ENCODE data around the gene ZEB2. TPM values are rescaled to one million over a fixed set of nuclear protein-coding genes. Genes with fewer than 3 reads are reported as not detected.

ZEB2 gene
- total and polyA plus RNA-seq, 8 donors: 10.7 to 161 (median 43.1) TPM

- Histone ChIP-seq H3K9me3 (no peaks in the 10 kb centered on the region), H3K27ac (peak overlapping the region in 2 of 5 donors; percentile 24 to 27), H3K36me3 (no peaks in the 10 kb centered on the region), H3K4me1 (peaks cover 0 to 50% (median 6%) of the 10 kb centered on the region in 4 donors), H3K4me3 (no peak overlapping the region), H3K27me3 (no peaks in the 10 kb centered on the region)
- 21 to 50% (median 34%) methylated on average over 4 of the region's 4 CpGs for WGBS, 5 donors
- intact Hi-C loops (cut with DNase I; ENCODE audit: low total_unique reads): no loop called here
- no peak for TF ChIP-seq EP300 (IDR thresholded peaks at IDR 0.05)
- TF ChIP-seq POLR2AphosphoS5 (IDR thresholded peaks at IDR 0.05): no peak
- TF ChIP-seq POLR2A (IDR thresholded peaks at IDR 0.05): no peak
- TF ChIP-seq CTCF (IDR thresholded peaks at IDR 0.05): no peak
- DNase-seq: no peak
Measured at GRCh38 chr2:144437636-144438035, 82.3 kb downstream of the ZEB2 start.

- no peaks in the 10 kb centered on the region for H3K27me3 ChIP-seq
- WGBS, 5 donors: 77 to 85% (median 82%) methylated on average over 4 of the region's 4 CpGs
- H3K27ac ChIP-seq: no peak overlapping the region
- intact Hi-C loops (cut with DNase I; ENCODE audit: low total_unique reads): no loop called here
- peaks cover 0 to under 1% (median 0%) of the 10 kb centered on the region in 4 donors for H3K36me3 ChIP-seq
- DNase-seq: no peak
- no peak for TF ChIP-seq POLR2A (IDR thresholded peaks at IDR 0.05)
- TF ChIP-seq EP300 (IDR thresholded peaks at IDR 0.05): no peak
- no peak for TF ChIP-seq POLR2AphosphoS5 (IDR thresholded peaks at IDR 0.05)
- no peak for TF ChIP-seq CTCF (IDR thresholded peaks at IDR 0.05)
- peaks cover 0 to 44% (median 6%) of the 10 kb centered on the region in 4 donors for H3K4me1 ChIP-seq
- H3K4me3 ChIP-seq: no peak overlapping the region
- no peaks in the 10 kb centered on the region for H3K9me3 ChIP-seq
Measured at GRCh38 chr2:144434425-144435222, 85.3 kb downstream of the ZEB2 start.

GRCh38 chr2:144432921-144433320 lies 87.0 kb downstream of the ZEB2 start:
- Histone ChIP-seq H3K9me3 (no peaks in the 10 kb centered on the region), H3K36me3 (peaks cover 0 to 9% (median 0%) of the 10 kb centered on the region in 4 donors), H3K27me3 (no peaks in the 10 kb centered on the region), H3K4me1 (peaks cover 0 to 39% (median 4%) of the 10 kb centered on the region in 4 donors), H3K27ac (peak overlapping the region in 1 of 5 donors; percentile 73), H3K4me3 (no peak overlapping the region)
- intact Hi-C loops (cut with DNase I; ENCODE audit: low total_unique reads): no loop called here
- WGBS, 5 donors: 36 to 95% (median 71%) methylated on average over 1 of the region's 1 CpG
- DNase-seq: no peak
- no peak for TF ChIP-seq EP300 (IDR thresholded peaks at IDR 0.05)
- no peak for TF ChIP-seq POLR2A (IDR thresholded peaks at IDR 0.05)
- no peak for TF ChIP-seq POLR2AphosphoS5 (IDR thresholded peaks at IDR 0.05)
- TF ChIP-seq CTCF (IDR thresholded peaks at IDR 0.05): no peak

GRCh38 chr2:144431998-144432397 lies 87.9 kb downstream of the ZEB2 start:
- WGBS, 5 donors: 62 to 75% (median 66%) methylated on average over 3 of the region's 3 CpGs
- no peak overlapping the region for H3K4me3 ChIP-seq
- H3K27me3 ChIP-seq: no peaks in the 10 kb centered on the region
- peaks cover 0 to 39% (median 9%) of the 10 kb centered on the region in 4 donors for H3K4me1 ChIP-seq
- H3K36me3 ChIP-seq: peaks cover 0 to 9% (median 0%) of the 10 kb centered on the region in 4 donors
- intact Hi-C loops (cut with DNase I; ENCODE audit: low total_unique reads): no loop called here
- peak overlapping the region in 4 of 5 donors; percentile 35 to 75 (median 73) for H3K27ac ChIP-seq
- no peaks in the 10 kb centered on the region for H3K9me3 ChIP-seq
- DNase-seq: no peak
- TF ChIP-seq EP300 (IDR thresholded peaks at IDR 0.05) (no peak), POLR2AphosphoS5 (IDR thresholded peaks at IDR 0.05) (no peak), CTCF (IDR thresholded peaks at IDR 0.05) (no peak)

Measured in stomach (tissue), 9 donors.